Panc1 (cell line): ENCODE data around the gene HRH2. TPM values are rescaled to one million over a fixed set of nuclear protein-coding genes. Genes with fewer than 3 reads are reported as not detected.

ENCODE experiments used
- ATAC-seq: fragments of 200-7000 bp; cut with Tn5 transposase; 2 replicates; pipeline ENCODE4 v1.9.1; 2020; ENCODE audit warnings: mild to moderate bottlenecking, moderate library complexity
- BruUV-seq: library from RNA; stranded (reverse); fragments of 400-500 nt; replicated peaks from 2 replicates; lab custom pipeline; 2021; lab: Mats Ljungman, UMichigan
- CTCF ChIA-PET: fragments of 300-600 bp; sonication (Branson Sonifier 250); formaldehyde crosslinking; loops from one replicate; lab custom pipeline; 2022; ENCODE audit warnings: antibody characterized with exemption; lab: Charles Lee
- POLR2A ChIA-PET: fragments of 300-600 bp; sonication (Branson Sonifier 250); formaldehyde crosslinking; loops from one replicate; lab custom pipeline; 2022; ENCODE audit warnings: antibody characterized with exemption; lab: Charles Lee
- DNase-seq: peaks from one replicate; pipeline ENCODE4 v3.0.0-alpha.2; 2010; ENCODE audit warnings: low read depth, low spot score
- H3K27ac ChIP-seq: 2 replicates; pipeline ENCODE4 v1.5.1; 2011; ENCODE audit warnings: mild to moderate bottlenecking, low read length, inconsistent platforms
- H3K27me3 ChIP-seq: fragments of 200-500 bp; sonication (Bioruptor generic); 2 replicates; pipeline ENCODE4 v1.6.0; 2014; ENCODE audit warnings: low read length, inconsistent platforms; ENCODE audit not compliant: control insufficient read depth, insufficient read depth
- H3K36me3 ChIP-seq: fragments of 200-500 bp; sonication (Bioruptor generic); 2 replicates; pipeline ENCODE4 v1.5.1; 2014; ENCODE audit warnings: inconsistent platforms, mild to moderate bottlenecking, low read length, moderate library complexity; ENCODE audit not compliant: control insufficient read depth, insufficient read depth
- H3K4me1 ChIP-seq: 2 replicates; pipeline ENCODE4 v1.5.1; 2011; ENCODE audit warnings: inconsistent platforms, mild to moderate bottlenecking, low read length, moderate library complexity; ENCODE audit not compliant: control insufficient read depth, insufficient read depth
- H3K4me3 ChIP-seq, 2 experiments: 2 replicates each; pipeline ENCODE4 v1.5.1; 2011 to 2012; ENCODE audit warnings: low read depth in 2 of 2, low read length in 2 of 2, mild to moderate bottlenecking in 2 of 2, inconsistent platforms in 1 of 2, moderate library complexity in 1 of 2
- H3K9me3 ChIP-seq: fragments of 200-500 bp; sonication (Bioruptor generic); 2 replicates; pipeline ENCODE4 v1.5.1; 2014; ENCODE audit warnings: low read depth, mild to moderate bottlenecking, inconsistent platforms, low read length, moderate library complexity; ENCODE audit not compliant: control insufficient read depth, insufficient read depth
- CTCF ChIP-seq: fragments of 450-650 bp; IDR thresholded peaks from 2 replicates; pipeline ENCODE4 v1.5.1; 2017; ENCODE audit warnings: mild to moderate bottlenecking
- POLR2AphosphoS5 ChIP-seq: IDR thresholded peaks from 2 replicates; pipeline ENCODE4 v1.6.1; 2012; ENCODE audit warnings: mild to moderate bottlenecking, low read depth, low read length, moderate library complexity
- SIN3A ChIP-seq: IDR thresholded peaks from 2 replicates; pipeline ENCODE4 v1.6.1; 2012; ENCODE audit warnings: low read depth, mild to moderate bottlenecking, low read length, moderate library complexity, borderline replicate concordance; ENCODE audit not compliant: insufficient read depth
- TCF7L2 ChIP-seq: IDR thresholded peaks from 2 replicates; pipeline ENCODE4 v1.6.1; 2011; ENCODE audit warnings: mild to moderate bottlenecking, low read depth, low read length, inconsistent platforms
- in situ Hi-C: cut with HindIII; loops from 2 replicates; pipeline ENCODE4 v1.10.0; 2016; ENCODE audit warnings: low sequenced_read_pairs, low pct_unique_long_range_greater_than_20kb
- intact Hi-C: fragments of 100-400 bp; cut with micrococcal nuclease; formaldehyde crosslinking; loops from one replicate; pipeline ENCODE4 v1.10.0; 2022; ENCODE audit not compliant: unreplicated experiment
- total RNA-seq: library from RNA; stranded (reverse); gene quantifications from one replicate; pipeline ENCODE4 v1.2.1, GENCODE V29; 2021; ENCODE audit not compliant: unreplicated experiment
- TF ChIP-seq, protein P1 (sequence below), 2 experiments: IDR thresholded peaks; 2 replicates each; pipeline ENCODE4 v1.6.1; 2011 to 2012; ENCODE audit warnings: low read depth in 2 of 2, control low read depth in 1 of 2, low read length in 1 of 2, mild to moderate bottlenecking in 1 of 2, moderate library complexity in 1 of 2; ENCODE audit not compliant: insufficient read depth in 1 of 2

Gene HRH2
- total RNA-seq, 1 experiment from 2014 or later, result 0.33 TPM

- CTCF ChIA-PET, result no interaction called here
- DNase-seq, result no peak
- in situ Hi-C loops, result no loop called here
- no peak overlapping the region for H3K4me3 ChIP-seq
- H3K27me3 ChIP-seq, result peaks cover 9% of the 10 kb centered on the region
- ATAC-seq, result peak; percentile 43
- no peak overlapping the region for H3K27ac ChIP-seq
- intact Hi-C loops, result loop anchor here (10.0 kb wide), 1 partner anchor 94 kb away; no protein-coding TSS in a partner anchor
- POLR2A ChIA-PET, result no interaction called here
- TF ChIP-seq TCF7L2 (no peak), CTCF (no peak), SIN3A (no peak), POLR2AphosphoS5 (no peak)
- TF ChIP-seq, protein P1, sequence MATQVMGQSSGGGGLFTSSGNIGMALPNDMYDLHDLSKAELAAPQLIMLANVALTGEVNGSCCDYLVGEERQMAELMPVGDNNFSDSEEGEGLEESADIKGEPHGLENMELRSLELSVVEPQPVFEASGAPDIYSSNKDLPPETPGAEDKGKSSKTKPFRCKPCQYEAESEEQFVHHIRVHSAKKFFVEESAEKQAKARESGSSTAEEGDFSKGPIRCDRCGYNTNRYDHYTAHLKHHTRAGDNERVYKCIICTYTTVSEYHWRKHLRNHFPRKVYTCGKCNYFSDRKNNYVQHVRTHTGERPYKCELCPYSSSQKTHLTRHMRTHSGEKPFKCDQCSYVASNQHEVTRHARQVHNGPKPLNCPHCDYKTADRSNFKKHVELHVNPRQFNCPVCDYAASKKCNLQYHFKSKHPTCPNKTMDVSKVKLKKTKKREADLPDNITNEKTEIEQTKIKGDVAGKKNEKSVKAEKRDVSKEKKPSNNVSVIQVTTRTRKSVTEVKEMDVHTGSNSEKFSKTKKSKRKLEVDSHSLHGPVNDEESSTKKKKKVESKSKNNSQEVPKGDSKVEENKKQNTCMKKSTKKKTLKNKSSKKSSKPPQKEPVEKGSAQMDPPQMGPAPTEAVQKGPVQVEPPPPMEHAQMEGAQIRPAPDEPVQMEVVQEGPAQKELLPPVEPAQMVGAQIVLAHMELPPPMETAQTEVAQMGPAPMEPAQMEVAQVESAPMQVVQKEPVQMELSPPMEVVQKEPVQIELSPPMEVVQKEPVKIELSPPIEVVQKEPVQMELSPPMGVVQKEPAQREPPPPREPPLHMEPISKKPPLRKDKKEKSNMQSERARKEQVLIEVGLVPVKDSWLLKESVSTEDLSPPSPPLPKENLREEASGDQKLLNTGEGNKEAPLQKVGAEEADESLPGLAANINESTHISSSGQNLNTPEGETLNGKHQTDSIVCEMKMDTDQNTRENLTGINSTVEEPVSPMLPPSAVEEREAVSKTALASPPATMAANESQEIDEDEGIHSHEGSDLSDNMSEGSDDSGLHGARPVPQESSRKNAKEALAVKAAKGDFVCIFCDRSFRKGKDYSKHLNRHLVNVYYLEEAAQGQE (IDR thresholded peaks at IDR 0.05; ENCODE audit: insufficient read depth in 1 of 2, low read depth in 2 of 2, low read length in 1 of 2), result no peak
- H3K9me3 ChIP-seq, result no peaks in the 10 kb centered on the region
- no TSS peak for BruUV-seq
- H3K4me1 ChIP-seq, result no peaks in the 10 kb centered on the region
- no peaks in the 10 kb centered on the region for H3K36me3 ChIP-seq
These were observed 651 bp downstream of the HRH2 start for GRCh38 chr5:175658299-175659145.

GRCh38 chr5:175659546-175660253 is 1.8 kb downstream of the HRH2 start:
- Histone ChIP-seq H3K36me3 (no peaks in the 10 kb centered on the region), H3K9me3 (no peaks in the 10 kb centered on the region), H3K27me3 (peaks cover 8% of the 10 kb centered on the region), H3K27ac (no peak overlapping the region), H3K4me1 (no peaks in the 10 kb centered on the region), H3K4me3 (no peak overlapping the region)
- in situ Hi-C loops, result no loop called here
- ChIA-PET POLR2A (no interaction called here), CTCF (no interaction called here)
- DNase-seq (no peak), ATAC-seq (no peak)
- no TSS peak for BruUV-seq
- no peak for TF ChIP-seq SIN3A
- TF ChIP-seq, protein P1 (IDR thresholded peaks at IDR 0.05; ENCODE audit: insufficient read depth in 1 of 2, low read depth in 2 of 2, low read length in 1 of 2), result no peak
- no peak for TF ChIP-seq TCF7L2
- TF ChIP-seq CTCF, result no peak
- no peak for TF ChIP-seq POLR2AphosphoS5
- intact Hi-C loops, result loop anchor here (10.0 kb wide), 1 partner anchor 95 kb away; no protein-coding TSS in a partner anchor
